K562 (cell line): Measurements from ENCODE around the gene TRIM33. TPM values are rescaled to one million over a fixed set of nuclear protein-coding genes. Genes with fewer than 3 reads are reported as not detected.

Source experiments
- ADNP ChIP-seq: fragments of 200-800 bp; sonication (Bioruptor generic); IDR thresholded peaks from 2 replicates; pipeline ENCODE4 v1.6.1; 2016; ENCODE audit warnings: missing genetic modification characterization, missing compliant biosample characterization
- CEBPB ChIP-seq: fragments of 450-650 bp; IDR thresholded peaks from 2 replicates; pipeline ENCODE4 v1.6.1; 2016; ENCODE audit warnings: missing genetic modification characterization, missing compliant biosample characterization
- CTCF ChIP-seq, 3 experiments: IDR thresholded peaks in 2 of 3; conservative IDR thresholded peaks in 1 of 3; 2 replicates each; pipeline ENCODE4 v1.5.1; 2011 to 2012; ENCODE audit warnings: low read length in 3 of 3, mild to moderate bottlenecking in 3 of 3, control low read depth in 2 of 3, improper control_type of control experiment in 1 of 3, inconsistent platforms in 1 of 3, low read depth in 1 of 3, mixed read lengths in 1 of 3, moderate library complexity in 1 of 3; ENCODE audit not compliant: insufficient read depth in 2 of 3
- EGR1 ChIP-seq: fragments of 450-650 bp; conservative IDR thresholded peaks from 2 replicates; pipeline ENCODE4 v1.6.1; 2017; ENCODE audit warnings: mild to moderate bottlenecking
- EHMT2 ChIP-seq: fragments of 450-650 bp; IDR thresholded peaks from 2 replicates; pipeline ENCODE4 v1.6.1; 2018; ENCODE audit warnings: antibody characterized with exemption
- ETV5 ChIP-seq: sonication (generic); formaldehyde crosslinking; IDR thresholded peaks from 2 replicates; pipeline ENCODE4 v1.4.0; 2020; ENCODE audit warnings: low read depth, mild to moderate bottlenecking, missing genetic modification reagents
- MYC ChIP-seq, 2 experiments: fragments of 250-450 bp in 1 of 2; sonication (Bioruptor Pico) in 1 of 2; IDR thresholded peaks; 2 replicates each; pipeline versions ENCODE4 v1.5.1 to v1.6.1; 2012 to 2021; ENCODE audit warnings: low read depth in 2 of 2, borderline replicate concordance in 1 of 2, improper control_type of control experiment in 1 of 2, low read length in 1 of 2, mild to moderate bottlenecking in 1 of 2, moderate library complexity in 1 of 2
- PHB ChIP-seq: fragments of 250-450 bp; sonication (Bioruptor Pico); IDR thresholded peaks from 2 replicates; pipeline ENCODE4 v1.5.0; 2021
- polyA plus RNA-seq, 8 experiments: library from polyadenylated mRNA; depleted of rRNA in 4 of 8; stranded (reverse) in 5 of 8; unstranded in 3 of 8; fragments of >200 nt; fragmentation: Nextera tagmentation in 2 of 8; fragmentation: Illumina TruSeq in 1 of 8; extraction: Ambion mirVana in 2 of 8; extraction: Trizol in 1 of 8; gene quantifications; 2 replicates each; pipeline versions ENCODE4 v1.2.1 to v1.2.3, GENCODE V29; 2011 to 2014; ENCODE audit warnings: inconsistent platforms in 1 of 8, missing spikeins in 1 of 8
- total RNA-seq, 7 experiments: library from RNA; depleted of rRNA in 6 of 7; stranded (reverse); fragments of >200 nt in 6 of 7; fragmentation: Illumina TruSeq in 2 of 7; extraction: Trizol in 2 of 7; gene quantifications; 2 replicates each; pipeline versions ENCODE4 v1.2.1 to v1.2.3, GENCODE V29; 2011 to 2021; ENCODE audit warnings: low replicate concordance in 1 of 7
- TF ChIP-seq, protein P1 (sequence below): fragments of 450-650 bp; formaldehyde crosslinking; IDR thresholded peaks from 2 replicates; pipeline ENCODE4 v1.4.0; 2020; ENCODE audit warnings: mild to moderate bottlenecking, mixed read lengths

Gene TRIM33
- total and polyA plus RNA-seq, 9 of the 15 experiments (the other 6 are each of a cell fraction or from before 2014, with no cell fraction given), result 9.3 to 58.4 (median 40.2) TPM

GRCh38 chr1:114369930-114370329 lies 141.1 kb downstream of the TRIM33 start (continued):
- TF ChIP-seq, protein P1, sequence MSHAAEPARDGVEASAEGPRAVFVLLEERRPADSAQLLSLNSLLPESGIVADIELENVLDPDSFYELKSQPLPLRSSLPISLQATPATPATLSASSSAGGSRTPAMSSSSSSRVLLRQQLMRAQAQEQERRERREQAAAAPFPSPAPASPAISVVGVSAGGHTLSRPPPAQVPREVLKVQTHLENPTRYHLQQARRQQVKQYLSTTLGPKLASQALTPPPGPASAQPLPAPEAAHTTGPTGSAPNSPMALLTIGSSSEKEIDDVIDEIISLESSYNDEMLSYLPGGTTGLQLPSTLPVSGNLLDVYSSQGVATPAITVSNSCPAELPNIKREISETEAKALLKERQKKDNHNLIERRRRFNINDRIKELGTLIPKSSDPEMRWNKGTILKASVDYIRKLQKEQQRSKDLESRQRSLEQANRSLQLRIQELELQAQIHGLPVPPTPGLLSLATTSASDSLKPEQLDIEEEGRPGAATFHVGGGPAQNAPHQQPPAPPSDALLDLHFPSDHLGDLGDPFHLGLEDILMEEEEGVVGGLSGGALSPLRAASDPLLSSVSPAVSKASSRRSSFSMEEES (CRISPR knock-in tag), result peak; percentile 90
- no peak for TF ChIP-seq ETV5 (CRISPR knock-in tag)
- peak; percentile 18; the same call in 1 of the 2 replicates for TF ChIP-seq MYC (IDR thresholded peaks at IDR 0.05; ENCODE audit: low read depth, low read length)
- no peak for TF ChIP-seq MYC (CRISPR knock-in tag; IDR thresholded peaks at IDR 0.05; ENCODE audit: borderline replicate concordance, low read depth)
- TF ChIP-seq ADNP, result peak; percentile 56; the same call in 1 of the 2 replicates
- no peak for TF ChIP-seq EGR1
- TF ChIP-seq CEBPB (tag), result peak; percentile 79
- TF ChIP-seq PHB, result no peak
- TF ChIP-seq EHMT2, result 0 out of 2 replicates have a peak, but pooled peaks have one; percentile 6
- TF ChIP-seq CTCF (IDR thresholded peaks at IDR 0.05 in 2 of 3, conservative IDR thresholded peaks at IDR 0.05 in 1 of 3; ENCODE audit: insufficient read depth in 2 of 3, low read depth in 1 of 3, low read length in 3 of 3), result peak in 1 of 3 experiments; percentile 9; a peak in 1 of 6 replicates
